SU-DHL-6 (cell line): ENCODE measurements around the gene TTC23L.

Source experiments
- CTCF ChIP-seq: fragments of 200-600 bp; sonication (generic); IDR thresholded peaks from one replicate; pipeline ENCODE4 v1.5.1; 2017; ENCODE audit warnings: antibody characterized with exemption, mild to moderate bottlenecking, low read length, moderate library complexity; ENCODE audit not compliant: insufficient read depth, poor library complexity, severe bottlenecking
- EZH2phosphoT487 ChIP-seq: fragments of 200-600 bp; sonication (generic), shearing (Covaris generic); conservative IDR thresholded peaks from 2 replicates; pipeline ENCODE4 v1.6.1; 2018; ENCODE audit warnings: mild to moderate bottlenecking, antibody characterized with exemption, low read length, moderate library complexity, mixed read lengths

GRCh38 chr5:34944460-34945047 is 105.6 kb downstream of the TTC23L start:
- TF ChIP-seq CTCF (no peak), EZH2phosphoT487 (no peak)
